CD4-positive, CD25-positive, alpha-beta regulatory T cell (primary cell): ENCODE data around the gene COA7. TPM values are rescaled to one million over a fixed set of nuclear protein-coding genes. Genes with fewer than 3 reads are reported as not detected.

Experiments
- ATAC-seq, 2 donors: fragments of 150-1000 bp; cut with Tn5 transposase; one replicate each; pipeline ENCODE4 v1.10.0; 2021; ENCODE audit warnings: low read depth in 2 of 2, moderate number of reproducible peaks in 2 of 2, moderate library complexity in 1 of 2
- DNase-seq, 3 donors: peaks; one replicate each; pipeline versions ENCODE4 v3.0.0 to v3.0.0-alpha.2; 2012 to 2022; ENCODE audit warnings: mixed read lengths in 1 of 3
- H3K27ac ChIP-seq: one replicate; pipeline ENCODE4 v1.7.0; 2013; ENCODE audit warnings: mild to moderate bottlenecking, low read length; ENCODE audit not compliant: insufficient read depth, poor library complexity, severe bottlenecking
- H3K27me3 ChIP-seq: one replicate; pipeline ENCODE4 v1.7.0; 2013; ENCODE audit warnings: low read length; ENCODE audit not compliant: control insufficient read depth, insufficient read depth
- H3K36me3 ChIP-seq: one replicate; pipeline ENCODE4 v1.7.0; 2013; ENCODE audit warnings: mild to moderate bottlenecking, low read length, moderate library complexity; ENCODE audit not compliant: control insufficient read depth, insufficient read depth
- H3K4me1 ChIP-seq: 2 replicates; pipeline ENCODE4 v1.7.0; 2013; ENCODE audit warnings: mild to moderate bottlenecking, low read length; ENCODE audit not compliant: insufficient read depth, control insufficient read depth, poor library complexity, severe bottlenecking
- H3K4me3 ChIP-seq: one replicate; pipeline ENCODE4 v1.7.0; 2013; ENCODE audit warnings: low read depth, mild to moderate bottlenecking, low read length, moderate library complexity
- H3K9me3 ChIP-seq, 2 experiments: 1 replicate in 1 of 2; 2 replicates in 1 of 2; pipeline ENCODE4 v1.7.0; 2013; ENCODE audit warnings: low read length in 2 of 2, mild to moderate bottlenecking in 1 of 2, moderate library complexity in 1 of 2; ENCODE audit not compliant: control insufficient read depth in 2 of 2
- H3K27ac Mint-ChIP-seq, 3 donors: one replicate each; pipeline ENCODE4 v1.8.0; 2020 to 2022; ENCODE audit warnings: mild to moderate bottlenecking in 3 of 3, mixed read lengths in 3 of 3, moderate library complexity in 2 of 3
- H3K27me3 Mint-ChIP-seq: one replicate; pipeline ENCODE4 v1.8.0; 2022; ENCODE audit warnings: mild to moderate bottlenecking, mixed read lengths
- H3K36me3 Mint-ChIP-seq: one replicate; pipeline ENCODE4 v1.8.0; 2020; ENCODE audit warnings: mixed read lengths
- H3K4me1 Mint-ChIP-seq, 4 donors: one replicate each; pipeline ENCODE4 v1.8.0; 2020 to 2022; ENCODE audit warnings: mixed read lengths in 4 of 4, mild to moderate bottlenecking in 1 of 4
- H3K4me3 Mint-ChIP-seq, 4 donors: one replicate each; pipeline ENCODE4 v1.8.0; 2020 to 2022; ENCODE audit warnings: mild to moderate bottlenecking in 4 of 4, mixed read lengths in 4 of 4, moderate library complexity in 3 of 4
- H3K9me3 Mint-ChIP-seq, 7 donors: one replicate each; pipeline ENCODE4 v1.8.0; 2020 to 2022; ENCODE audit warnings: mixed read lengths in 7 of 7, mild to moderate bottlenecking in 3 of 7, moderate library complexity in 2 of 7
- polyA plus RNA-seq, 4 donors: library from polyadenylated mRNA; unstranded; fragments of 300-500 nt; fragmentation: Illumina TruSeq; gene quantifications; one replicate each; pipeline ENCODE4 v1.2.3, GENCODE V29; 2021
- total RNA-seq: library from RNA; stranded (reverse); gene quantifications from one replicate; pipeline ENCODE4 v1.2.3, GENCODE V29; 2022

Gene COA7
- total and polyA plus RNA-seq, 5 donors from 2014 or later, result 2.4 to 5.4 (median 3.9) TPM

DNA sequence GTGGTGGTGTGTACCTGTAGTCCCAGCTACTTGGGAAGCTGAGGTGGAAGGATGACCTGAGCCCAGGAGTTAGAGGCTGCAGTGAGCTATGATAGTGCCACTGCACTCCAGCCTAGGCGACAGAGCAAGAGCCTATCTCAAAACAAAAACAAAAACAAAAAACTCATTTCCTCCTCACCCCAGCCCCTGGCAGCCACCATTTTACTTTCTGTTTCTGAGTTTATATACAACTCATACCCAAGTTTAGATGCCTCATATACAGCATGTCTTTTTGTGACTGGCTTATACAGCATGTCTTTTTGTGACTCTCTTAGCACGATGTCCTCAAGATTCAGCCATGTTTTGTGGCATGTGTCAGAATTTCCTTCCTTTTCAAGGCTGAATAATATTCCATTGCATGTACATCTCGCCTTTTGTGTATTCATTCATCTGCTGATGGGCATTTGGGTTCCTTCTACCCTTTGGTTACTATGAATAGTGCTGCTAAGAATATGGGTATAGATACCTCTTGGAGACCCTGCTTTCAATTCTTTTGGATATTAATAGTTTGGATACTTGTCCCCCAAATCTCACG is 14.7 kb downstream of the COA7 start:
- Mint-ChIP-seq H3K9me3 (no peaks in the 10 kb centered on the region), H3K36me3 (peaks cover 26% of the 10 kb centered on the region), H3K4me1 (peaks cover 5 to 27% (median 14%) of the 10 kb centered on the region in 4 donors), H3K27ac (peak overlapping the region in 1 of 3 donors; percentile 14), H3K4me3 (peak overlapping the region in 1 of 4 donors; percentile 61), H3K27me3 (no peaks in the 10 kb centered on the region)
- no peaks in the 10 kb centered on the region for H3K9me3 ChIP-seq
- no peak overlapping the region for H3K27ac ChIP-seq
- no peak overlapping the region for H3K4me3 ChIP-seq
- H3K36me3 ChIP-seq, result no peaks in the 10 kb centered on the region
- ATAC-seq (no peak), DNase-seq (peak in 1 of 3 donors; percentile 42)
- H3K27me3 ChIP-seq, result no peaks in the 10 kb centered on the region
- H3K4me1 ChIP-seq, result peaks cover 5% of the 10 kb centered on the region

- no peak overlapping the region for H3K27ac Mint-ChIP-seq
- H3K27me3 ChIP-seq, result no peaks in the 10 kb centered on the region
- H3K4me3 ChIP-seq, result no peak overlapping the region
- peaks cover 5 to 21% (median 12%) of the 10 kb centered on the region in 4 donors for H3K4me1 Mint-ChIP-seq
- DNase-seq (no peak), ATAC-seq (no peak)
- H3K27ac ChIP-seq, result no peak overlapping the region
- H3K4me3 Mint-ChIP-seq, result no peak overlapping the region
- no peaks in the 10 kb centered on the region for H3K27me3 Mint-ChIP-seq
- H3K36me3 ChIP-seq, result no peaks in the 10 kb centered on the region
- no peaks in the 10 kb centered on the region for H3K9me3 Mint-ChIP-seq
- H3K9me3 ChIP-seq, result no peaks in the 10 kb centered on the region
- peaks cover 5% of the 10 kb centered on the region for H3K4me1 ChIP-seq
- peaks cover 24% of the 10 kb centered on the region for H3K36me3 Mint-ChIP-seq
These were observed 17.0 kb downstream of the COA7 start for GRCh38 chr1:52681136-52681535.

DNA sequence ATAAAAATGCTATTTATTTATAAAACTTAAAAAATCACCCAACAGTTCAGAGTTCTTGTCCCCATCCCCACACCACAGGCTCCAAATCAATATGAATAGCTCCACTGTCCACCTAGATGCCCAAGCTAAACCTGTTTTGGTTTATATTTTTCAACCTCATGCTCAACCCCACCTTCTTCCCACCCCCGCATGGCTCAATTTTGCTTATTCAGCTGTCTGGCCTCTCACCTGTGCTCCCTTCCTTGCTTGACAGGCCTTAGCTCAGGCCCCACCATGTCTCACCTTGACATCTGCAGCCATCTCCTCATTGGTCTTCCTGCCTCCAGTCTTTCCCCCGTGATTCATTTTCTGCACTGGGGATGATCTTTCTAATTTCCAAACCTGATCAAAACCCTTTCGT is 17.8 kb downstream of the COA7 start:
- Mint-ChIP-seq H3K4me1 (peaks cover 3 to 18% (median 9%) of the 10 kb centered on the region in 4 donors), H3K27me3 (no peaks in the 10 kb centered on the region), H3K9me3 (no peaks in the 10 kb centered on the region), H3K27ac (no peak overlapping the region), H3K4me3 (no peak overlapping the region), H3K36me3 (peaks cover 22% of the 10 kb centered on the region)
- Histone ChIP-seq H3K4me3 (no peak overlapping the region), H3K36me3 (no peaks in the 10 kb centered on the region), H3K27ac (no peak overlapping the region), H3K27me3 (no peaks in the 10 kb centered on the region), H3K9me3 (no peaks in the 10 kb centered on the region), H3K4me1 (no peaks in the 10 kb centered on the region)
- ATAC-seq, result no peak
- no peak for DNase-seq

DNA sequence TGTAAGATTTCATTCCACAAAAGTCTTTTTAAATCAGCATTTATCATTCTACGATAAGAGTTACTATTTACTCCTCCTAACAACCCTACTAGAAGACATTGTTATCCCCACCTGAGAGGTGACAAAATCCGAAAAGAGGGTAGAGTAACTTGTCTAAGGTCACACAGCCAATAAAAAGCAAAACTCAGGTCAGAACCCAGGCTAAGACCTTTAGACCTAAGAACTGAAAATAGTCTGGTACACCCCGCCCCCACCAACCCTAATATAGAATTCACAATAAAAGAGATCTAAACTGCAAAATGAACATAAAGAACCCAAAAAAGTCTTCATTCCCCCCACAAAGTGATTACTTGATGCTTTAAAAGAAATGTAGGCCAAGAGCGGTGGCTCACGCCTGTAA is 18.6 kb downstream of the COA7 start:
- Mint-ChIP-seq H3K4me1 (peaks cover 0 to 14% (median 9%) of the 10 kb centered on the region in 4 donors), H3K27me3 (no peaks in the 10 kb centered on the region), H3K27ac (peak overlapping the region in 1 of 3 donors; percentile 25), H3K9me3 (no peaks in the 10 kb centered on the region), H3K36me3 (peaks cover 28% of the 10 kb centered on the region), H3K4me3 (no peak overlapping the region)
- no peaks in the 10 kb centered on the region for H3K4me1 ChIP-seq
- DNase-seq (no peak), ATAC-seq (no peak)
- H3K36me3 ChIP-seq, result peaks cover 3% of the 10 kb centered on the region
- H3K4me3 ChIP-seq, result no peak overlapping the region
- no peak overlapping the region for H3K27ac ChIP-seq
- no peaks in the 10 kb centered on the region for H3K27me3 ChIP-seq
- H3K9me3 ChIP-seq, result no peaks in the 10 kb centered on the region

GRCh38 chr1:52679048-52679447 is 19.1 kb downstream of the COA7 start:
- no peak for DNase-seq
- H3K36me3 Mint-ChIP-seq, result peaks cover 27% of the 10 kb centered on the region
- H3K9me3 ChIP-seq, result no peaks in the 10 kb centered on the region
- no peak overlapping the region for H3K27ac ChIP-seq
- peak overlapping the region in 1 of 3 donors; percentile 47 for H3K27ac Mint-ChIP-seq
- H3K27me3 ChIP-seq, result no peaks in the 10 kb centered on the region
- no peak overlapping the region for H3K4me3 Mint-ChIP-seq
- ATAC-seq, result no peak
- H3K4me1 Mint-ChIP-seq, result peaks cover 0 to 13% (median 9%) of the 10 kb centered on the region in 4 donors
- no peak overlapping the region for H3K4me3 ChIP-seq
- no peaks in the 10 kb centered on the region for H3K27me3 Mint-ChIP-seq
- H3K36me3 ChIP-seq, result peaks cover 3% of the 10 kb centered on the region
- no peaks in the 10 kb centered on the region for H3K9me3 Mint-ChIP-seq
- H3K4me1 ChIP-seq, result no peaks in the 10 kb centered on the region

DNA sequence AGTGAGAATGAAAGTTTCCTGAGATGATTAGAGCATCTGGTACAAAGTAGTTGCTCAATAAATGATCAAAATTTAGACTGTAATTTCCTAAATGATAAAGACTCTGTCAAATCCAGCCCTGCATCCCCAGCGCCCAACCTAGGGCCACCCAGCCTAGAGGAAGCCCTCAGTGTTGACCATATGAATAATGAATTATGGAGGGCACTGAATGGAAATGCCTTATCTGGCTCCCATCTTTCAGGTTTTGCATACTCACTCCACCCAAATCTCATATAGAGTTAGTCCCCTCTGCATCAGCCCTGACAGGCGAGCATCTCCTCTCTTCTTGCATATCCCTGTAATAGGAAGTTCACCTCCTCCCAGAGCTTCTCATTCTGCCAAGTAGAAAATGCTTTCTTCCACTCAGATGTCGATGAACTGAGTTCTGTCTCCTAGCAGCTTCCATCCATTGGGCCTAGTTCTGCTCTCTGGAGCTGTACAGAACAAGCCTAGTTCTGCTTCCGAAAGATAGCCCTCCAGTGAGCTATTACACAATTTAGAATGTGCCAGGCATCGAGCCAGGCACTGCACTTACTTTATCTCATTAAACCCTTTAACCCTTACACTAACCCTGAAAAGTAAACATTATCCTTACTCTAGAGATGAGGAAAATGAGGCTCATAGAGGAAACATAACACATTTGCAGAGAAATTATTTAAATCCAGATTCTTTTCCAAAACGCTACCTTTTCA is 20.9 kb downstream of the COA7 start:
- Mint-ChIP-seq H3K27me3 (no peaks in the 10 kb centered on the region), H3K4me3 (no peak overlapping the region), H3K4me1 (peaks cover 0 to 9% (median 5%) of the 10 kb centered on the region in 4 donors), H3K36me3 (peaks cover 30% of the 10 kb centered on the region), H3K9me3 (no peaks in the 10 kb centered on the region), H3K27ac (peak overlapping the region in 1 of 3 donors; percentile 77)
- DNase-seq, result no peak
- no peaks in the 10 kb centered on the region for H3K4me1 ChIP-seq
- H3K4me3 ChIP-seq, result no peak overlapping the region
- no peaks in the 10 kb centered on the region for H3K9me3 ChIP-seq
- ATAC-seq, result no peak
- H3K27ac ChIP-seq, result no peak overlapping the region
- no peaks in the 10 kb centered on the region for H3K27me3 ChIP-seq
- peaks cover 7% of the 10 kb centered on the region for H3K36me3 ChIP-seq

DNA sequence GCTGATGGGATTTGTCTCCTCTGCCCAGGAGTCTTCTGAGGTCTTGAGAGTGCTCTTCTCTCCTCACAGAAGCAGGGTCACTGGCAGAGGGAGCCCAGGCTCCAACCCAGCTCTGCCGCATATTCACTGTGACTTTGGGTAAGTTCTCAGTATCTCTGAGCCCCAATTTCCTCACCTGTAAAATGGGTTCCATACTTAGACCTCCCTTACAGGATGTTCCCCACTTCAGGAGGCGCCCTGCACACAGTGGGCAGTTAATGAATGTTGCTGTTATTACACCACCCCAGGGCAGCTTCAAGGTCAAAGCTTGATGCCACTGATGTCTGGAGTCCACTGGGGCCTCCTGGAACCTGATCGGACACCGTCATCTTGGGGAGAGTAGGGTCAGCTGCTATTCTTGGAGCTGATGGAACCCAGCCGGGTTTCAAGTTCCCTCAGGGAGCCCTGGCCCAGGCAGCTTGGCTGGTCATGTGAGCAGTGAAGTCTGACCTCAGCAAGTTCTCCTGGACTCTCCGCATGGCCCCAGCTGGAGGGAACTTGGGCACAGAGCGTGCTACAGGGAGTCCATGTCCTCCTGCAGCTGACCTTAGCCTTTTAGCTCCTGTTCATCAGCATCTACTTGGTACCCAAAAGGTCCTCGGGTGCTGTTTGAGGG is 21.8 kb downstream of the COA7 start:
- Mint-ChIP-seq H3K27ac (peak overlapping the region in 1 of 3 donors; percentile 1), H3K4me3 (no peak overlapping the region), H3K27me3 (no peaks in the 10 kb centered on the region), H3K9me3 (no peaks in the 10 kb centered on the region), H3K36me3 (peaks cover 30% of the 10 kb centered on the region), H3K4me1 (peaks cover 0 to 9% (median 5%) of the 10 kb centered on the region in 4 donors)
- H3K27me3 ChIP-seq, result no peaks in the 10 kb centered on the region
- H3K36me3 ChIP-seq, result peaks cover 7% of the 10 kb centered on the region
- DNase-seq (no peak), ATAC-seq (no peak)
- H3K9me3 ChIP-seq, result no peaks in the 10 kb centered on the region
- H3K27ac ChIP-seq, result no peak overlapping the region
- H3K4me3 ChIP-seq, result no peak overlapping the region
- H3K4me1 ChIP-seq, result no peaks in the 10 kb centered on the region
